B cell (primary cell): Measurements from ENCODE around the gene ADM5. TPM values are rescaled to one million over a fixed set of nuclear protein-coding genes. Genes with fewer than 3 reads are reported as not detected.

Experiments
- ATAC-seq: fragments of 200-7000 bp; cut with Tn5 transposase; one replicate; pipeline ENCODE4 v1.10.0; 2021; ENCODE audit warnings: low read depth, mild to moderate bottlenecking, moderate number of reproducible peaks, moderate library complexity
- CTCF ChIA-PET: fragments of 350-600 bp; sonication (Branson Sonifier 250); formaldehyde crosslinking; loops from one replicate; lab custom pipeline; 2021; ENCODE audit warnings: antibody characterized with exemption, inconsistent platforms; lab: Charles Lee
- POLR2A ChIA-PET: fragments of 350-600 bp; sonication (Branson Sonifier 250); formaldehyde crosslinking; loops from one replicate; lab custom pipeline; 2021; ENCODE audit warnings: antibody characterized with exemption; lab: Charles Lee
- DNase-seq: peaks from one replicate; pipeline ENCODE4 v3.0.0; 2013
- H2AFZ ChIP-seq: 2 replicates; pipeline ENCODE4 v1.6.1; 2012; ENCODE audit warnings: mild to moderate bottlenecking, low read depth, low read length; ENCODE audit not compliant: insufficient read depth, poor library complexity, severe bottlenecking
- H3K27ac ChIP-seq, 2 donors: 1 replicate in 1 of 2; 2 replicates in 1 of 2; pipeline ENCODE4 v1.5.1; 2012 to 2013; ENCODE audit warnings: low read length in 2 of 2, mild to moderate bottlenecking in 2 of 2, moderate library complexity in 1 of 2
- H3K27me3 ChIP-seq, 4 experiments: fragments of 200-600 bp in 1 of 4; sonication (generic) in 1 of 4; replicated peaks in 1 of 4; 1 replicate in 2 of 4; 2 replicates in 2 of 4; pipeline versions ENCODE4 v1.6.1 to v1.7.0; 2013 to 2016; ENCODE audit warnings: low read length in 3 of 4, mild to moderate bottlenecking in 2 of 4, mixed read lengths in 1 of 4, moderate library complexity in 1 of 4; ENCODE audit not compliant: insufficient read depth in 4 of 4, control insufficient read depth in 3 of 4; ENCODE audit errors: control extremely low read depth in 1 of 4
- H3K36me3 ChIP-seq, 2 experiments: replicated peaks in 1 of 2; 1 replicate in 1 of 2; 2 replicates in 1 of 2; pipeline versions ENCODE4 v1.6.1 to v1.7.1; 2013; ENCODE audit warnings: low read length in 1 of 2; ENCODE audit not compliant: insufficient read depth in 2 of 2, control insufficient read depth in 1 of 2; ENCODE audit errors: control extremely low read depth in 1 of 2, extremely low read depth in 1 of 2
- H3K4me1 ChIP-seq, 2 donors: fragments of 200-600 bp in 1 of 2; sonication (generic) in 1 of 2; 1 replicate in 1 of 2; 2 replicates in 1 of 2; pipeline versions ENCODE4 v1.5.1 to v1.6.1; 2013 to 2017; ENCODE audit warnings: low read length in 2 of 2; ENCODE audit not compliant: control insufficient read depth in 2 of 2, insufficient read depth in 2 of 2
- H3K4me2 ChIP-seq: replicated peaks from 2 replicates; pipeline ENCODE3; 2012; ENCODE audit warnings: mild to moderate bottlenecking, low read depth, low read length; ENCODE audit not compliant: poor library complexity, severe bottlenecking
- H3K4me3 ChIP-seq, 5 experiments: fragments of 200-600 bp in 1 of 5; sonication (generic) in 1 of 5; 1 replicate in 3 of 5; 2 replicates in 2 of 5; pipeline versions ENCODE4 v1.5.1 to v1.7.0; 2011 to 2016; ENCODE audit warnings: low read length in 4 of 5, mild to moderate bottlenecking in 4 of 5, low read depth in 2 of 5, control low read depth in 1 of 5, moderate library complexity in 1 of 5; ENCODE audit not compliant: insufficient read depth in 1 of 5; ENCODE audit errors: control extremely low read depth in 1 of 5, extremely low read depth in 1 of 5
- H3K79me2 ChIP-seq: fragments of 200-600 bp; sonication (generic); one replicate; pipeline ENCODE4 v1.6.0; 2016; ENCODE audit warnings: low read length; ENCODE audit not compliant: control insufficient read depth, insufficient read depth
- H3K9ac ChIP-seq: fragments of 200-600 bp; sonication (generic); 2 replicates; pipeline ENCODE4 v1.6.1; 2017; ENCODE audit warnings: mild to moderate bottlenecking, low read length, moderate library complexity
- H3K9me3 ChIP-seq, 3 donors: one replicate each; pipeline versions ENCODE4 v1.6.1 to v1.7.1; 2013; ENCODE audit warnings: low read length in 2 of 3; ENCODE audit not compliant: control insufficient read depth in 2 of 3, insufficient read depth in 1 of 3; ENCODE audit errors: control extremely low read depth in 1 of 3
- H4K20me1 ChIP-seq: 2 replicates; pipeline ENCODE4 v1.6.0; 2012; ENCODE audit warnings: mild to moderate bottlenecking, low read length; ENCODE audit not compliant: insufficient read depth, control insufficient read depth, poor library complexity, severe bottlenecking
- H3K27ac Mint-ChIP-seq: one replicate; pipeline ENCODE4 v1.8.0; 2021; ENCODE audit warnings: mixed read lengths
- H3K27me3 Mint-ChIP-seq: one replicate; pipeline ENCODE4 v1.8.0; 2021; ENCODE audit warnings: mixed read lengths
- H3K4me1 Mint-ChIP-seq: one replicate; pipeline ENCODE4 v1.8.0; 2021; ENCODE audit warnings: mixed read lengths
- H3K4me3 Mint-ChIP-seq: one replicate; pipeline ENCODE4 v1.8.0; 2021; ENCODE audit warnings: mixed read lengths
- H3K9me3 Mint-ChIP-seq: one replicate; pipeline ENCODE4 v1.8.0; 2022; ENCODE audit warnings: mixed read lengths; ENCODE audit not compliant: insufficient read depth
- EZH2 ChIP-seq: IDR thresholded peaks from 2 replicates; pipeline ENCODE4 v1.6.1; 2012; ENCODE audit warnings: borderline replicate concordance, low read depth, mild to moderate bottlenecking, moderate library complexity, low read length; ENCODE audit not compliant: insufficient read depth, poor library complexity, severe bottlenecking
- WGBS: methylation state at CpG from one replicate; pipeline ENCODE4 v1.1.5; 2013; ENCODE audit warnings: missing lambda C conversion rate; ENCODE audit not compliant: insufficient coverage; 5-methylcytosine and 5-hydroxymethylcytosine counted together
- intact Hi-C: fragments of 100-400 bp; cut with micrococcal nuclease; formaldehyde crosslinking; loops from one replicate; pipeline ENCODE4 v1.10.0; 2022
- polyA plus RNA-seq: library from polyadenylated mRNA; depleted of rRNA; stranded (reverse); fragments of >200 nt; gene quantifications from 2 replicates; pipeline ENCODE4 v1.2.3, GENCODE V29; 2012
- total RNA-seq, 2 donors: library from RNA; stranded (reverse); fragments of 120-200 nt in 1 of 2; gene quantifications; 1 replicate in 1 of 2; 2 replicates in 1 of 2; pipeline versions ENCODE4 v1.2.3 to v1.2.4, GENCODE V29; 2013 to 2022
- TF ChIP-seq, protein P1 (sequence below): fragments of 200-600 bp; IDR thresholded peaks from one replicate; pipeline ENCODE4 v1.8.0; 2022; ENCODE audit warnings: antibody characterized with exemption, mild to moderate bottlenecking

The ADM5 gene
- total and polyA plus RNA-seq, 2 donors (not counting 1 experiment from before 2014, with no cell fraction given): 5.6 to 8.4 TPM

DNA sequence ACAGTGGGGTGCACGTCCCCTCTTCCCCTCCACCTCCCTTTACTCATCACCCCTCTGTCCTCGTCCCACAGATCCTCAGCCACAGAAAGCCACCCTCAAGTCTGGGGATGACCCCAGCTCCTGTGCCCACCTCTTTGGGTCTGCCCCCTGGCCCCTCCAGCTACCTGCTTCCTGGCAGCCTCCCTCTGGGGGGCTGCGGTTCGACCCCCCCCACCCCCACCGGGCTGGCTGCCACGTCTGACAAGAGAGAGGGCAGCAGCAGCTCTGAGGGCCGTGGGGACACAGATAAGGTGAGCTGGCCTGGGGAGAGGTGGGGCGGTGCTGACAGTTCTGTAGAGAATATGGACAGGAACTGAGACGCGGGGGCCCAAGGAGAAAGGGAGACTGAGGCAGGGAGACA is 34.8 kb upstream of the ADM5 start:
- Histone ChIP-seq H3K4me3 (no peak overlapping the region), H4K20me1 (peaks cover 60% of the 10 kb centered on the region), H3K36me3 (peaks cover 0 to 79% of the 10 kb centered on the region in 2 experiments), H2AFZ (no peak overlapping the region), H3K4me1 (no peaks in the 10 kb centered on the region), H3K9me3 (peaks cover 0 to 4% (median 0%) of the 10 kb centered on the region in 3 donors), H3K27me3 (no peaks in the 10 kb centered on the region), H3K79me2 (peaks cover 25% of the 10 kb centered on the region), H3K4me2 (no peak overlapping the region), H3K27ac (no peak overlapping the region), H3K9ac (no peak overlapping the region)
- WGBS: 100% methylated on average over 3 of the region's 10 CpGs
- H3K27ac Mint-ChIP-seq: no peak overlapping the region
- no peak for DNase-seq
- no peak for ATAC-seq
- TF ChIP-seq, protein P1, sequence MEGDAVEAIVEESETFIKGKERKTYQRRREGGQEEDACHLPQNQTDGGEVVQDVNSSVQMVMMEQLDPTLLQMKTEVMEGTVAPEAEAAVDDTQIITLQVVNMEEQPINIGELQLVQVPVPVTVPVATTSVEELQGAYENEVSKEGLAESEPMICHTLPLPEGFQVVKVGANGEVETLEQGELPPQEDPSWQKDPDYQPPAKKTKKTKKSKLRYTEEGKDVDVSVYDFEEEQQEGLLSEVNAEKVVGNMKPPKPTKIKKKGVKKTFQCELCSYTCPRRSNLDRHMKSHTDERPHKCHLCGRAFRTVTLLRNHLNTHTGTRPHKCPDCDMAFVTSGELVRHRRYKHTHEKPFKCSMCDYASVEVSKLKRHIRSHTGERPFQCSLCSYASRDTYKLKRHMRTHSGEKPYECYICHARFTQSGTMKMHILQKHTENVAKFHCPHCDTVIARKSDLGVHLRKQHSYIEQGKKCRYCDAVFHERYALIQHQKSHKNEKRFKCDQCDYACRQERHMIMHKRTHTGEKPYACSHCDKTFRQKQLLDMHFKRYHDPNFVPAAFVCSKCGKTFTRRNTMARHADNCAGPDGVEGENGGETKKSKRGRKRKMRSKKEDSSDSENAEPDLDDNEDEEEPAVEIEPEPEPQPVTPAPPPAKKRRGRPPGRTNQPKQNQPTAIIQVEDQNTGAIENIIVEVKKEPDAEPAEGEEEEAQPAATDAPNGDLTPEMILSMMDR: no peak
- TF ChIP-seq EZH2: no peak
- H3K27me3 Mint-ChIP-seq: no peaks in the 10 kb centered on the region
- H3K9me3 Mint-ChIP-seq: no peaks in the 10 kb centered on the region
- intact Hi-C loops: no loop called here
- POLR2A ChIA-PET: no interaction called here
- H3K4me3 Mint-ChIP-seq: no peak overlapping the region
- CTCF ChIA-PET: no interaction called here
- no peaks in the 10 kb centered on the region for H3K4me1 Mint-ChIP-seq

DNA sequence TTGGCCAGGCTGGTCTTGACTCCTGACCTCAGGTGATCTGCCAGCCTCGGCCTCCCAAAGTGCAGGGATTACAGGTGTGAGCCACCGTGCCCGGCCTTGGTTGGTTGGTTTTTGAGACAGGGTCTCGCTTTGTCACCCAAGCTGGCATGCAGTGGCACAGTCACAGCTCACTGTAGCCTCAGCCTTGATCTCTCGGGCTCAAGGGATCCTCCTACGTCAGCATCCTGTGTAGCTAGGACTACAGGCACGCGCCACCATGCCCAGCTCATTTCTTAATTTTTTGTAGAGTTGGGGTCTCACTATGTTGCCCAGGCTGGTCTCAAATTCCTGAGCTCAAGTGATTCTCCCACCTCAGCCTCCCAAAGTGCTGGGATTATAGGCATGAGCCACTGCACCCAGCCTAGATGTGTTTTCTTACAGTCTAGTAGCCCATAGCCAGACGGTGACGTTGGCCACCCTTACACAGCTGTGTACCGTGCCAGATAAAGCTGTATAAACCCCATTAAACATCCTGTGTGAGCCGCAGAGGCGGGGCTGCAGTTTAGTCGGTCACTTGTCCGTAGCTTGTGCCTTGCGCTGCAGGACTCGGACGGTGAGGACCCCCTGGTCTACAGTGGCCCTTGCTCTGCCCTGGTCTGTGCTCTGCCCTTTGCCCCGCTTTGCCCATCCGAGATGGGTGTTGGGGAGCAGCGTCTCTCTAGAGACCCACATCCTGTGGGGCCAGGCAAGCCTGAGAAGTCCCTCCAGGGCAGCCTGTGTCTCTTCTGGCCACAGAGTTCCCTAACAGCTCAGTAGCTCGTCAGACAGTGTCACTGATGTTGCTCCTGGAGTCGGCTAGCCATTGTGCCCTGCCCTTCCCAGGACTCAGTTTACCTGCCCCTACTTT is 33.6 kb upstream of the ADM5 start:
- intact Hi-C loops: no loop called here
- H3K27me3 Mint-ChIP-seq: no peaks in the 10 kb centered on the region
- Histone ChIP-seq H3K9me3 (peaks cover 0 to 4% (median 0%) of the 10 kb centered on the region in 3 donors), H3K36me3 (peaks cover 0 to 77% of the 10 kb centered on the region in 2 experiments), H3K27me3 (no peaks in the 10 kb centered on the region), H3K4me1 (no peaks in the 10 kb centered on the region), H3K27ac (no peak overlapping the region), H2AFZ (no peak overlapping the region), H3K9ac (no peak overlapping the region), H4K20me1 (peaks cover 67% of the 10 kb centered on the region), H3K4me2 (no peak overlapping the region), H3K79me2 (peaks cover 25% of the 10 kb centered on the region), H3K4me3 (no peak overlapping the region)
- TF ChIP-seq EZH2: no peak
- TF ChIP-seq, protein P1: no peak
- DNase-seq (no peak), ATAC-seq (no peak)
- ChIA-PET POLR2A (interaction anchor here (1.0 kb wide), 1 partner anchor 10 kb away, joined by 4 read pairs; the partner anchor contains the start of genes BCL2L12 and IRF3), CTCF (interaction anchor here (0.6 to 1.6 kb wide), 2 partner anchors 87 to 357 kb away, joined by 3 to 4 read pairs; no protein-coding TSS in a partner anchor)
- H3K9me3 Mint-ChIP-seq: no peaks in the 10 kb centered on the region
- H3K27ac Mint-ChIP-seq: no peak overlapping the region
- no peaks in the 10 kb centered on the region for H3K4me1 Mint-ChIP-seq
- no peak overlapping the region for H3K4me3 Mint-ChIP-seq
- 89% methylated on average over 19 of the region's 23 CpGs for WGBS
